Keratinocyte (primary cell): ENCODE measurements around the gene THOC2. TPM values are rescaled to one million over a fixed set of nuclear protein-coding genes. Genes with fewer than 3 reads are reported as not detected.

Experiments
- DNase-seq: peaks from one replicate; pipeline ENCODE4 v3.0.0-alpha.2; 2011; ENCODE audit warnings: low read depth, missing footprints, low spot score
- FAIRE-seq: peaks from 2 replicates; lab custom pipeline; 2011; peaks lifted over from hg19 to GRCh38; lab: Jason Lieb, UNC
- H2AFZ ChIP-seq: 2 replicates; pipeline ENCODE4 v1.6.0; 2012; ENCODE audit warnings: low read length, control low read depth, inconsistent platforms; ENCODE audit not compliant: control insufficient read depth
- H3K27ac ChIP-seq: 2 replicates; pipeline ENCODE4 v1.5.1; 2011; ENCODE audit warnings: low read length; ENCODE audit not compliant: control insufficient read depth, insufficient read depth
- H3K27me3 ChIP-seq: 3 replicates; pipeline ENCODE4 v1.6.0; 2011; ENCODE audit warnings: low read length; ENCODE audit not compliant: control insufficient read depth, insufficient read depth; ENCODE audit errors: extremely low read depth
- H3K36me3 ChIP-seq, 2 experiments: 2 replicates in 1 of 2; 3 replicates in 1 of 2; pipeline ENCODE4 v1.5.1; 2011; ENCODE audit warnings: low read length in 2 of 2, mild to moderate bottlenecking in 1 of 2; ENCODE audit not compliant: control insufficient read depth in 2 of 2, insufficient read depth in 2 of 2; ENCODE audit errors: extremely low read depth in 1 of 2
- H3K4me1 ChIP-seq: 3 replicates; pipeline ENCODE4 v1.5.1; 2011; ENCODE audit warnings: low read length; ENCODE audit not compliant: control insufficient read depth, insufficient read depth; ENCODE audit errors: extremely low read depth
- H3K4me2 ChIP-seq: 3 replicates; pipeline ENCODE4 v1.6.0; 2011; ENCODE audit warnings: low read depth, low read length; ENCODE audit not compliant: control insufficient read depth, insufficient read depth; ENCODE audit errors: extremely low read depth
- H3K4me3 ChIP-seq, 3 experiments: fragments of 200-600 bp in 1 of 3; sonication (generic) in 1 of 3; 2 replicates in 2 of 3; 3 replicates in 1 of 3; pipeline ENCODE4 v1.5.1; 2011 to 2016; ENCODE audit warnings: low read length in 3 of 3, mild to moderate bottlenecking in 3 of 3, control low read depth in 2 of 3, inconsistent platforms in 1 of 3, low read depth in 1 of 3, mixed read lengths in 1 of 3, mixed run types in 1 of 3, moderate library complexity in 1 of 3; ENCODE audit not compliant: control insufficient read depth in 2 of 3, insufficient read depth in 2 of 3; ENCODE audit errors: extremely low read depth in 1 of 3
- H3K79me2 ChIP-seq: 2 replicates; pipeline ENCODE4 v1.6.0; 2012; ENCODE audit warnings: low read length; ENCODE audit not compliant: control insufficient read depth, insufficient read depth
- H3K9ac ChIP-seq: 3 replicates; pipeline ENCODE4 v1.6.0; 2011; ENCODE audit warnings: low read length; ENCODE audit not compliant: control insufficient read depth, insufficient read depth; ENCODE audit errors: extremely low read depth
- H3K9me1 ChIP-seq: 3 replicates; pipeline ENCODE4 v1.6.0; 2011; ENCODE audit warnings: low read length; ENCODE audit not compliant: control insufficient read depth, insufficient read depth; ENCODE audit errors: extremely low read depth
- H3K9me3 ChIP-seq: 2 replicates; pipeline ENCODE4 v1.5.1; 2012; ENCODE audit warnings: low read depth, low read length; ENCODE audit not compliant: control insufficient read depth
- H4K20me1 ChIP-seq: 3 replicates; pipeline ENCODE4 v1.6.0; 2011; ENCODE audit warnings: low read length; ENCODE audit not compliant: control insufficient read depth, insufficient read depth; ENCODE audit errors: extremely low read depth
- EZH2 ChIP-seq: IDR thresholded peaks from one replicate; pipeline ENCODE4 v1.6.1; 2012; ENCODE audit warnings: inconsistent platforms, mild to moderate bottlenecking, low read length, moderate library complexity
- dilution Hi-C: fragments of 300-500 bp; cut with MboI; formaldehyde crosslinking; loops from one replicate; pipeline ENCODE4 v1.7.0; 2020; ENCODE audit warnings: low sequenced_read_pairs; ENCODE audit not compliant: extremely low pct_ligation_motif_present
- polyA plus RNA-seq, 5 experiments: library from polyadenylated mRNA; depleted of rRNA in 3 of 5; stranded (reverse) in 3 of 5; stranded (forward) in 1 of 5; unstranded in 1 of 5; fragments of >200 nt; gene quantifications; 1 replicate in 1 of 5; 2 replicates in 3 of 5; 3 replicates in 1 of 5; pipeline versions ENCODE4 v1.2.1 to v1.2.3, GENCODE V29; 2011 to 2012; ENCODE audit warnings: missing spikeins in 2 of 5, low read depth in 1 of 5, low replicate concordance in 1 of 5
- TF ChIP-seq, protein P1 (sequence below), 3 experiments: IDR thresholded peaks in 1 of 3; conservative IDR thresholded peaks in 1 of 3; optimal IDR thresholded peaks in 1 of 3; 2 replicates in 2 of 3; 3 replicates in 1 of 3; pipeline versions ENCODE3 to v1.5.1; 2011; ENCODE audit warnings: low read length in 3 of 3, mild to moderate bottlenecking in 3 of 3, moderate library complexity in 2 of 3, control low read depth in 1 of 3, inconsistent platforms in 1 of 3; ENCODE audit not compliant: insufficient read depth in 2 of 3; ENCODE audit errors: extremely low read depth in 1 of 3

Gene THOC2
- polyA plus RNA-seq, 1 donor (not counting 4 experiments of a cell fraction or from before 2014, with no cell fraction given): 61.1 TPM

DNA sequence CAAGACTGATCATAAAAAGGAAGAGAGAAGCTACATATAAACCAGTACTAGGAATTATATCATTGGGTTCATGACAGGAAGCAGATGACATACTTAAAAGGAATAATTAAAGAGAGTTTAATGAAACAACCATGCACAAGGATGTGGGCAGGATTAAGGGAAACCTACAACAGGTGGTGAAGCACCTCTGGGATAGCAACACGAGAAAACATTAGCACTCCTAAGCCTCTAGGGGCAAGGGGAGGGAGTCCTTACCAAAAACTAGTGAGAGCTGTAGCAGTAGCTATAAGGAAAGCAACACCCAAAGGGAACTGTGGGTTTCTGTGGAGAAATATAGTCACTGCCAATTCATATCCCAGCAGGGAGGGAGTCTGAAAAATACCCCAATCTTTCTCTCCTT lies 7.2 kb upstream of the THOC2 start:
- no peaks in the 10 kb centered on the region for H3K36me3 ChIP-seq
- H3K4me2 ChIP-seq: no peak overlapping the region
- H2AFZ ChIP-seq: no peak overlapping the region
- dilution Hi-C loops: no loop called here
- H3K9ac ChIP-seq: no peak overlapping the region
- H3K27ac ChIP-seq: no peak overlapping the region
- no peaks in the 10 kb centered on the region for H3K9me1 ChIP-seq
- H3K9me3 ChIP-seq: no peaks in the 10 kb centered on the region
- H3K4me1 ChIP-seq: no peaks in the 10 kb centered on the region
- no peaks in the 10 kb centered on the region for H3K27me3 ChIP-seq
- no peak for DNase-seq
- TF ChIP-seq, protein P1, sequence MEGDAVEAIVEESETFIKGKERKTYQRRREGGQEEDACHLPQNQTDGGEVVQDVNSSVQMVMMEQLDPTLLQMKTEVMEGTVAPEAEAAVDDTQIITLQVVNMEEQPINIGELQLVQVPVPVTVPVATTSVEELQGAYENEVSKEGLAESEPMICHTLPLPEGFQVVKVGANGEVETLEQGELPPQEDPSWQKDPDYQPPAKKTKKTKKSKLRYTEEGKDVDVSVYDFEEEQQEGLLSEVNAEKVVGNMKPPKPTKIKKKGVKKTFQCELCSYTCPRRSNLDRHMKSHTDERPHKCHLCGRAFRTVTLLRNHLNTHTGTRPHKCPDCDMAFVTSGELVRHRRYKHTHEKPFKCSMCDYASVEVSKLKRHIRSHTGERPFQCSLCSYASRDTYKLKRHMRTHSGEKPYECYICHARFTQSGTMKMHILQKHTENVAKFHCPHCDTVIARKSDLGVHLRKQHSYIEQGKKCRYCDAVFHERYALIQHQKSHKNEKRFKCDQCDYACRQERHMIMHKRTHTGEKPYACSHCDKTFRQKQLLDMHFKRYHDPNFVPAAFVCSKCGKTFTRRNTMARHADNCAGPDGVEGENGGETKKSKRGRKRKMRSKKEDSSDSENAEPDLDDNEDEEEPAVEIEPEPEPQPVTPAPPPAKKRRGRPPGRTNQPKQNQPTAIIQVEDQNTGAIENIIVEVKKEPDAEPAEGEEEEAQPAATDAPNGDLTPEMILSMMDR (optimal IDR thresholded peaks at IDR 0.05 in 1 of 3, IDR thresholded peaks at IDR 0.05 in 1 of 3, conservative IDR thresholded peaks at IDR 0.05 in 1 of 3; ENCODE audit: extremely low read depth in 1 of 3, insufficient read depth in 2 of 3, low read length in 3 of 3): no peak
- TF ChIP-seq EZH2: no peak
- no peak for FAIRE-seq
- no peaks in the 10 kb centered on the region for H4K20me1 ChIP-seq
- H3K4me3 ChIP-seq: no peak overlapping the region
- no peaks in the 10 kb centered on the region for H3K79me2 ChIP-seq

DNA sequence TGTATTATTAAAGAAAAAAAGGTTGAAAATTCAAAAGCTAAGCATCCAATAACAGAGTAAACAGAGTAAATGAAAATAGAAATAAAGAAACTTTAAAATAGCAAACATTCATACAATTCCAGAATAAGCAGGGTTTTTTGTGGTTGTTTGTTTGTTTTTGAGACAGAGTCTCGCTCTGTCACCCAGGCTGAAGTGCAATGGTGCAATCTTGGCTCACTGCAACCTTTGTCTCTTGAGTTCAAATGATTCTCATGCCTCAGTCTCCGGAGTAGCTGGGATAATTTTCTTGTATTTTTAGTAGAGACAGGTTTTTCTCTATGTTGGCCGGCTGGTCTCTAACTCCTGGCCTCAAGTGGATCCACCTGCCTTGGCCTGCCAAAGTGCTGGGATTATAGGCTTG lies 6.6 kb upstream of the THOC2 start:
- Histone ChIP-seq H2AFZ (no peak overlapping the region), H3K9ac (no peak overlapping the region), H3K79me2 (no peaks in the 10 kb centered on the region), H3K4me1 (no peaks in the 10 kb centered on the region), H3K4me2 (no peak overlapping the region), H3K36me3 (no peaks in the 10 kb centered on the region), H3K4me3 (no peak overlapping the region), H3K9me3 (no peaks in the 10 kb centered on the region), H3K9me1 (no peaks in the 10 kb centered on the region), H3K27ac (no peak overlapping the region), H3K27me3 (no peaks in the 10 kb centered on the region), H4K20me1 (no peaks in the 10 kb centered on the region)
- dilution Hi-C loops: no loop called here
- FAIRE-seq (no peak), DNase-seq (no peak)
- TF ChIP-seq EZH2: no peak
- TF ChIP-seq, protein P1 (optimal IDR thresholded peaks at IDR 0.05 in 1 of 3, IDR thresholded peaks at IDR 0.05 in 1 of 3, conservative IDR thresholded peaks at IDR 0.05 in 1 of 3; ENCODE audit: extremely low read depth in 1 of 3, insufficient read depth in 2 of 3, low read length in 3 of 3): no peak
